GM12801 (cell line): ENCODE results near the gene PRSS21.

Source experiments
- TF ChIP-seq, protein P1 (sequence below): IDR thresholded peaks from one replicate; pipeline ENCODE4 v1.5.1; 2011; ENCODE audit warnings: control low read depth; ENCODE audit not compliant: insufficient read length; ENCODE audit errors: extremely low read depth

PRSS21 gene

DNA sequence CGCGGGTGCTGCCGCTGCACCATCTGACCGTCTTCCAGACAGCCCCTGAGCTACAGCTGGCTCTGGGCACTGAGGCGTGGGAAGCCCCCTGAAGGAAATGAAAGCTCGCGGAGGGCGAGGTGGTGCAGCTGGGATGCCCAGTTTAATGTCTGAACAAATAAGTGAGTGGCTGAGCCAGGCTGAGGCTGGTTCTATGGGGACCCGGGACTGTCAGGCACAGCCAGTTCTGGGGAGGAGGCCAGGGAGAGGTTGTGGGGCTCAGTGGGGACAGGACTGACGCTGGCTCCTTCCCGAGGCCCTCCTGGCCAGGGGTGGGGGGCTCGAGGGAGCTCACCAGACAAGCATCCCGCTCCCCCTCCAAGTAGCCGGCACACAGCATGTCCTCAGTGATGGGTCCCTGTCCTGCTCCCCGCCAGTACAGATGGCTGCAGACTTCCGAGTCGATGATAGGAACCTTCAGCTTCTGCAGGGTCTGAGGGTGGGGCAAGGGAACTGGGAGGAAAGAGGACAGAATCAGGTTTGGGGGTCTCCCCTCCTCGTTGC is 36.6 kb downstream of the PRSS21 start:
- TF ChIP-seq, protein P1, sequence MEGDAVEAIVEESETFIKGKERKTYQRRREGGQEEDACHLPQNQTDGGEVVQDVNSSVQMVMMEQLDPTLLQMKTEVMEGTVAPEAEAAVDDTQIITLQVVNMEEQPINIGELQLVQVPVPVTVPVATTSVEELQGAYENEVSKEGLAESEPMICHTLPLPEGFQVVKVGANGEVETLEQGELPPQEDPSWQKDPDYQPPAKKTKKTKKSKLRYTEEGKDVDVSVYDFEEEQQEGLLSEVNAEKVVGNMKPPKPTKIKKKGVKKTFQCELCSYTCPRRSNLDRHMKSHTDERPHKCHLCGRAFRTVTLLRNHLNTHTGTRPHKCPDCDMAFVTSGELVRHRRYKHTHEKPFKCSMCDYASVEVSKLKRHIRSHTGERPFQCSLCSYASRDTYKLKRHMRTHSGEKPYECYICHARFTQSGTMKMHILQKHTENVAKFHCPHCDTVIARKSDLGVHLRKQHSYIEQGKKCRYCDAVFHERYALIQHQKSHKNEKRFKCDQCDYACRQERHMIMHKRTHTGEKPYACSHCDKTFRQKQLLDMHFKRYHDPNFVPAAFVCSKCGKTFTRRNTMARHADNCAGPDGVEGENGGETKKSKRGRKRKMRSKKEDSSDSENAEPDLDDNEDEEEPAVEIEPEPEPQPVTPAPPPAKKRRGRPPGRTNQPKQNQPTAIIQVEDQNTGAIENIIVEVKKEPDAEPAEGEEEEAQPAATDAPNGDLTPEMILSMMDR = no peak

DNA sequence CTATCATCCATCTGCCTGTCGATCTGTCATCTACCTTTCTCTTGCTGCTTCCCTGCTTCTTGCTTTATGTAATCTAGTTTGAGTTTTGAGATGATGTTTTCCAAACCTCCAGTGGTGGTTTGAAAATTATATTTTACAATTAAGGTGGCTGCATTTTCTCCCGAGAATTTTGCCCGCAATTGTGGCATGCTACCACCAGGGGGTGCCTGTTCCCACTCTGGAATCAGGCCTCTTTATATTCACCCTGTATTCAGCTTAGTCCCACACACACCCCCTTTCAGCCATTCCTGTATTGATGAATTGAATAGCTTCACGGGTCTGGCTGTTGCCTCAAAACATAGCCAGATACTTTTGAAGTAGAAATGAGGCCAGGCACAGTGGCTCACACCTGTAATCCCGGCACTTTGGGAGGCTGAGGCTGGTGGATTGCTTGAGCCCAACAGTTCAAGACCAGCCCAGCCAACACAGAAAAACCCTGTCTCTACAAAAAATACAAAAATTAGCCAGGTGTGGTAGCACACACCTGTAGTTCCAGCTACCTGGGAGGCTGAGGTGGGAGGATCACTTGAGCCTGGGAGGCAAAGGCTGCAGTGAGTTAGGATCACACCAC is 37.8 kb downstream of the PRSS21 start:
- TF ChIP-seq, protein P1 = no peak

DNA sequence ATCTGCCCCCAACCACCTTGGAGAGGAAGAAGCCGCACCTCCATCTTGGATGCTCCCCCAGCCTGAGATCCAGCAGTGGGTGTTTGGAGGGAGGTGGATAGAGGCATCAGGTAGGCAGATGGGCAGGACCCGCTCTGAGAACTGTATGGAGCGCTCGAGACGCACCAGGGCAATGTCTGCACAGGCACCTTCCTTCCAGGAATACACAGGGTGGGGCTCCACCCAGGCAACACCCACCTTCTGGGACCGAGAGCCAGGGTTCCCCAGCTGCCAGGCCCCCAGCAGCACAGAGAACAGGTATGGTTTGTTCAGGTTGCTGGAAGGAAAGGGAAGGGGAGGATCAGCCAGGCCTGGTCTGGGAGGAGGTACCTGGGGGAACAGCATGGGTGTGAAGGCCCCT is 38.5 kb downstream of the PRSS21 start:
- TF ChIP-seq, protein P1 = no peak

DNA sequence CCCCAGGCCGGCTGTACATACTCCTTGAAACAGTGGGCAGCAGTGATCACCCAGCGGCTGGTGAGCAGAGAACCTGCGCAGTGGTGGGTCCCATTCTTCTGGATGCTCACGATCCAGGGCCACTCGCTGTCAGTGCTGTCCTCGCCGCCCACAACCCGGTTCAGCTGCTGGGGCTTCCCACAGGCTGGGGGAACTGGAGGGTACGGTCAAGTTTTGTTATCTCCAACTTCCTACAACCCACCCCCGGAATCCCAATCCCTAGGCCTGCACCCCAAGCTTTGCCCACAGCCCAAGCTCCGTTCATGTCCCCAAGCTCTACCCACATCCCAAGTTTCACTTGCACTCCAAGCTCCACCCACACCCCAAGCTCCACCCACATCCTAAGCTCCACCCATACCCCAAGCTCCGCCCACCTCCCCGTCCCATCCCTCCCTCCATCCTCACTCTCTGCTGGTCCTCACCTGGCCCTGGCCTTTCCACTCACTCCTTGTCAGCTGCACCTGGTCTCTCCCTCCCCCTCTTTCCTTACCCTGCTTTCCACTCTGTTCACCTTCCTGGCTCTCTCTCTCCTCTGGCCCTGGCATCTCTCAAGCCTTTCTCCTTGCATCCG is 39.1 kb downstream of the PRSS21 start:
- TF ChIP-seq, protein P1 = no peak

DNA sequence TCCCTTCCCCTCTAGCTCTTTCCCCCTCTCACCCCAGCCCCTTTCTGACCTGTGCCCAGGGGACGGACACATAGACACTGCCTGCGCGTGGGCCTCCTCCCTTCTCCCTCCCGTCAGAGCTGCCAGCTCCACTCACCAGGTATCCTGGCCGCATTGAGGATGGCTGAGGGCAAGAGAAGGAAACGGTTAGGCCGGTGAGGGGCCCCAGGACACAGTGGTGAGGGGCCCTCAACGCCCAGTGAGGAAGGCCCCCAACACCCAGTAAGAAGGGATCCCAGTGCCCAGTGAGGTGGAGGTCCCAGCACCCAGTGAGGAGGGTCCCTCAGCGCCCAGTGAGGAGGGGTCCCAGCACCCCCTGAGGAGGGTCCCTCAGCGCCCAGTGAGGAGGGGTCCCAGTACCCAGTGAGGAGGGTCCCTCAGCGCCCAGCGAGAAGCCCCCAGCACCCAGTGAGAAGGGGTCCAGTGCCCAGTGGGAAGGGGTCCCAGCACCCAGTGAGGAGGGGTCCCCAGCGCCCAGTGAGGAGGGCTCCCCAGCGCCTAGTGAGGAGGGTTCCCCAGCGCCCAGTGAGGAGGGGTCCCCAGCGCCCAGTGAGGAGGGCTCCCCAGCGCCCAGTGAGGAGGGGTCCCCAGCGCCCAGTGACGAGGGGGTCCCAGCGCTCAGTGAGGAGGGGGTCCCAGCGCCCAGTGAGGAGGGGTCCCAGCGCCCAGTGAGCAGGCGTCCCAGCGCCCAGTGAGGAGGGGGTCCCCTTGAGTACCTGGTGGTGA is 39.8 kb downstream of the PRSS21 start:
- TF ChIP-seq, protein P1 = no peak

DNA sequence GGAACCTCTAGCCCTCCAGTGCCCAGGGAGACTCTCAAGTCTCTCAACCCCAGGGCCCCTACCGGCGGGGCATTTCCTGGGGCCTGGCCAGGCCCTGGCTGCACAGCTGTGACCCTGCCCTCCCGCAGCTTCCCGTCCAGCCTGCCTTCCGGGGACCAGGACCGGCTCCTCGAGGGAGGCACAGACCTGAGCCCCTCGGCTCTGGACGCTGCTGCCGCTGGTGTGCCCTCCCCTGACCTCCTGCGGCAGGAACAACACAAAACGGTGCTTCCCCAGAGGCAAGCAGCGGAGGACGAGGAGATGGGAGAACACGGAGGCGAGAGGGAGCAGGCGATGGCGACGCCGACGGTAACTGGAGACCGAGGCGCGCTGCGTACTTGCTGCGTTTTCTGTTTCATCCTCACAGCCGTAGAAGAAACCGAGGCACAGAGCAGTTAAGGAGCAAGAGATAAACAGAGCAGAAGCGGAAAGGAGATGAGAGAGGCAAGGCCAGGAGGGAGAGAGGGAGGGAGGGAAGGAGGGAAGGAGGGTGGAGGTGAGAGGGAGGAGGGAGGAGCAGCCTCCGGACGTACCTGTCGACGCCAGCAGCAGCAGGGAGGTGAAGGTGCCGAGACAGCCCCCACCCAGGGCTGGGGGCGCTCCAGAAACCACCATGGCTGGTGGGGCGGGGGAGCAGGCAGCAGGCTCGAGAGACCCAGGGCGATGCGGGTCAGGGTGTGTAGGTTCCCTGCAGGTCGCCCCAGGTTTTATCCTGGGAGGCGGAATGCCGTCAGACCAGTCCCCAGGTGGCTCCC is 40.6 kb downstream of the PRSS21 start, which contains the start of gene PRSS22:
TSS of gene PRSS22 (minus strand) at position 720 of the 794 bp plus-strand sequence. CDS start at position 654, 66 bp downstream.
- TF ChIP-seq, protein P1 = no peak
